Common myeloid progenitor, CD34-positive (primary cell): Measurements from ENCODE around the gene RPL36.
"Not testable (repeated sequence)": the region's sequence is repeated elsewhere in the genome, so short reads cannot be mapped to it uniquely, and the experiment has no call there.

Experiments
- CTCF ChIA-PET: fragments of 350-600 bp; sonication (Branson Sonifier 250); formaldehyde crosslinking; loops from one replicate; lab custom pipeline; 2021; ENCODE audit warnings: antibody characterized with exemption; lab: Charles Lee
- POLR2A ChIA-PET: fragments of 350-600 bp; sonication (Branson Sonifier 250); formaldehyde crosslinking; loops from one replicate; lab custom pipeline; 2021; ENCODE audit warnings: antibody characterized with exemption; lab: Charles Lee
- DNase-seq, 3 donors: peaks; one replicate each; pipeline versions ENCODE4 v3.0.0 to v3.0.0-alpha.2; 2013
- H3K27ac ChIP-seq, 2 experiments: 1 replicate in 1 of 2; 2 replicates in 1 of 2; pipeline ENCODE4 v1.7.0; 2013; ENCODE audit warnings: inconsistent platforms in 2 of 2, low read length in 2 of 2, mild to moderate bottlenecking in 2 of 2, low read depth in 1 of 2, moderate library complexity in 1 of 2; ENCODE audit not compliant: severe bottlenecking in 2 of 2, insufficient read depth in 1 of 2, poor library complexity in 1 of 2
- H3K27me3 ChIP-seq, 5 experiments: replicated peaks in 2 of 5; 1 replicate in 3 of 5; 2 replicates in 2 of 5; pipeline versions ENCODE4 v1.6.1 to v1.7.0; 2013; ENCODE audit warnings: low read length in 4 of 5, mild to moderate bottlenecking in 2 of 5, moderate library complexity in 2 of 5, inconsistent platforms in 1 of 5; ENCODE audit not compliant: insufficient read depth in 5 of 5, control insufficient read depth in 4 of 5
- H3K36me3 ChIP-seq, 4 experiments: 1 replicate in 2 of 4; 2 replicates in 2 of 4; pipeline versions ENCODE4 v1.6.1 to v1.7.0; 2013; ENCODE audit warnings: low read length in 3 of 4, control low read depth in 1 of 4, mild to moderate bottlenecking in 1 of 4; ENCODE audit not compliant: control insufficient read depth in 4 of 4, insufficient read depth in 4 of 4
- H3K4me1 ChIP-seq, 4 experiments: 1 replicate in 3 of 4; 2 replicates in 1 of 4; pipeline versions ENCODE4 v1.6.1 to v1.7.1; 2013; ENCODE audit warnings: low read length in 3 of 4, mild to moderate bottlenecking in 3 of 4, control low read depth in 1 of 4, inconsistent platforms in 1 of 4, moderate library complexity in 1 of 4; ENCODE audit not compliant: control insufficient read depth in 4 of 4, insufficient read depth in 4 of 4; ENCODE audit errors: control extremely low read depth in 1 of 4
- H3K4me3 ChIP-seq, 7 experiments: 1 replicate in 4 of 7; 2 replicates in 3 of 7; pipeline versions ENCODE4 v1.5.1 to v1.7.0; 2013; ENCODE audit warnings: mild to moderate bottlenecking in 7 of 7, low read length in 6 of 7, moderate library complexity in 6 of 7, inconsistent platforms in 2 of 7, low read depth in 2 of 7, control low read depth in 1 of 7; ENCODE audit not compliant: insufficient read depth in 4 of 7, control insufficient read depth in 1 of 7; ENCODE audit errors: extremely low read depth in 1 of 7
- H3K9me3 ChIP-seq, 5 experiments: 1 replicate in 4 of 5; 2 replicates in 1 of 5; pipeline versions ENCODE4 v1.6.1 to v1.7.1; 2013; ENCODE audit warnings: low read length in 4 of 5, mild to moderate bottlenecking in 2 of 5, inconsistent platforms in 1 of 5, low read depth in 1 of 5, moderate library complexity in 1 of 5; ENCODE audit not compliant: control insufficient read depth in 4 of 5, insufficient read depth in 2 of 5; ENCODE audit errors: control extremely low read depth in 1 of 5
- WGBS: methylation state at CpG from one replicate; pipeline ENCODE4 v1.1.5; 2013; ENCODE audit not compliant: insufficient coverage; 5-methylcytosine and 5-hydroxymethylcytosine counted together

The RPL36 gene

GRCh38 chr19:5697022-5697889, 7.2 kb downstream of the RPL36 start:
- ChIA-PET POLR2A (interaction anchor here (0.6 to 1.5 kb wide), 2 partner anchors 15 to 16 kb away, joined by 3 read pairs; no protein-coding TSS in a partner anchor), CTCF (no interaction called here)
- Histone ChIP-seq H3K27me3 (no peaks in the 10 kb centered on the region), H3K9me3 (peaks cover 0 to 3% (median 0%) of the 10 kb centered on the region in 5 experiments), H3K27ac (no peak overlapping the region), H3K36me3 (peaks cover 0 to 82% (median 62%) of the 10 kb centered on the region in 4 experiments), H3K4me1 (peaks cover 0 to under 1% (median under 1%) of the 10 kb centered on the region in 4 experiments), H3K4me3 (no peak overlapping the region)
- WGBS, result 90% methylated on average over 21 of the region's 25 CpGs
- DNase-seq, result no peak

- WGBS, result 94% methylated on average over 23 of the region's 30 CpGs
- no peak for DNase-seq
- peaks cover 0 to 3% (median 0%) of the 10 kb centered on the region in 5 experiments for H3K9me3 ChIP-seq
- H3K27me3 ChIP-seq, result no peaks in the 10 kb centered on the region
- peaks cover 0 to 75% (median 56%) of the 10 kb centered on the region in 4 experiments for H3K36me3 ChIP-seq
- no peak overlapping the region for H3K27ac ChIP-seq
- H3K4me1 ChIP-seq, result no peaks in the 10 kb centered on the region
- ChIA-PET POLR2A (interaction anchor here (0.6 kb wide), 1 partner anchor 12 kb away, joined by 5 read pairs; no protein-coding TSS in a partner anchor), CTCF (interaction anchor here (1.2 kb wide), 1 partner anchor 9 kb away, joined by 6 read pairs; the partner anchor contains the start of gene RPL36)
- no peak overlapping the region for H3K4me3 ChIP-seq
Observed at GRCh38 chr19:5697890-5698634, 8.0 kb downstream of the RPL36 start.

DNA sequence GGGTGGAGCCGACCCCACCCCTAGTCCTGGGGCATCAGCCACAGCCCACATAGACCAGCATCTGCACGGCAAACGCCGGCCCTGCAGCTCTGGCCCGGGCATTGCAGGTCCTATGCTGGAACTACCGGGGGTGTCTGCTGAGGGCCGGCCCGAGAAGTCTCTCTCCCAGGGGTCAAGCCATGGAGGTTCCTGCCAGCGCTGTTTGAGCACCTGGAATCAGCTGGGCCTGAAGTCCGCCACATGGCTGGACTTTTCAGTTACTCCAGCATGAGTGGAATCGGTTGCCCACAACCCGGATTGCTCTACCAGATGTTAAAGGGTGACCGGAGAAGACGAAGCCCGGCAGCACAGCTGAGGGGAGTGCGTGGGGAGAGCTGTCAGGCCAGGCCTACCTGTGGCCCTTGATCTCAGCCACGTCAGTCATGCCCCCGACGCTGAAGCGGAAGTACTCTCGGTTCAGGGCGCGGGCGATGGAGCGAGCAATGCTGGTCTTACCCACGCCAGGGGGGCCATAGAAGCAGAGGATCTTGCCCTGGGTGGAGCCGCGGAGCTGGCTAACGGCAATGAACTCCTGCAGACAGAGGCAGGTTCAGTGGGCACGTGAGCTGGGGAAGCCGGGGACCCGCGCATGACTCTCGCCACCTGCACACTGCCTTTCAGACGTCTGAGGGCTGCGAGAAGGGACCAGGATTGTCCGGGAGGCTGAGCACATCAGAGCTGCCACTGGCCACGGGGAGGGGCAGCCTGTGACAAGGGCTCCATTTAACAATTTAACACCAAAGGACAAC, 8.7 kb downstream of the RPL36 start:
- H3K4me1 ChIP-seq, result no peaks in the 10 kb centered on the region
- H3K27ac ChIP-seq, result no peak overlapping the region
- H3K4me3 ChIP-seq, result no peak overlapping the region
- CTCF ChIA-PET, result interaction anchor here (1.2 kb wide), 1 partner anchor 9 kb away, joined by 6 read pairs; the partner anchor contains the start of gene RPL36
- H3K27me3 ChIP-seq, result no peaks in the 10 kb centered on the region
- H3K9me3 ChIP-seq, result peaks cover 0 to 3% (median 0%) of the 10 kb centered on the region in 5 experiments
- POLR2A ChIA-PET, result interaction anchor here (0.6 kb wide), 1 partner anchor 11 kb away, joined by 5 read pairs; no protein-coding TSS in a partner anchor
- 94% methylated on average over 35 of the region's 38 CpGs for WGBS
- DNase-seq, result no peak
- H3K36me3 ChIP-seq, result peaks cover 2 to 75% (median 55%) of the 10 kb centered on the region in 4 experiments

- H3K9me3 ChIP-seq, result peaks cover 0 to 3% (median 0%) of the 10 kb centered on the region in 5 experiments
- CTCF ChIA-PET, result interaction anchor here (1.5 kb wide), 1 partner anchor 11 kb away, joined by 4 read pairs; no protein-coding TSS in a partner anchor
- peaks cover 6 to 73% (median 51%) of the 10 kb centered on the region in 4 experiments for H3K36me3 ChIP-seq
- no peak overlapping the region for H3K27ac ChIP-seq
- no peaks in the 10 kb centered on the region for H3K27me3 ChIP-seq
- POLR2A ChIA-PET, result no interaction called here
- no peak overlapping the region for H3K4me3 ChIP-seq
- no peak for DNase-seq
- 97% methylated on average over 19 of the region's 22 CpGs for WGBS
- no peaks in the 10 kb centered on the region for H3K4me1 ChIP-seq
Observed at GRCh38 chr19:5700455-5701092, 10.5 kb downstream of the RPL36 start.

DNA sequence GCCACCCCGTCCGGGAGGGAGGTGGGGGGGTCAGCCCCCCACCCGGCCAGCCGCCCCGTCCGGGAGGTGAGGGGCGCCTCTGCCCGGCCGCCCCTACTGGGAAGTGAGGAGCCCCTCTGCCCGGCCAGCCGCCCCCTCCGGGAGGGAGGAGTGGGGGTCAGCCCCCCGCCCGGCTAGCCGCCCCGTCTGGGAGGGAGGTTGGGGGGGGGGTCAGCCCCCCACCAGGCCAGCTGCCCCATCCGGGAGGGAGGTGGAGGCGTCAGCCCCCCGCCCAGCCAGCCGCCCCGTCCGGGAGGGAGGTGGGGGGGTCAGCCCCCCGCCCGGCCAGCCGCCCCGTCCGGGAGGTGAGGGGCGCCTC, 11.9 kb downstream of the RPL36 start:
- H3K36me3 ChIP-seq, result peaks cover 9 to 71% (median 54%) of the 10 kb centered on the region in 4 experiments

More for the DNA sequence above, 11.9 kb downstream of the RPL36 start:
- POLR2A ChIA-PET, H3K4me1 ChIP-seq, H3K27ac ChIP-seq, H3K4me3 ChIP-seq, H3K27me3 ChIP-seq, H3K9me3 ChIP-seq, DNase-seq: not testable (repeated sequence)
- WGBS, result no CpG with 5 or more reads among the region's 28 CpGs
- CTCF ChIA-PET, result interaction anchor here (1.0 kb wide), 1 partner anchor 12 kb away, joined by 3 read pairs; the partner anchor contains the start of gene RPL36
